ENCODE data around the gene FIGN. TPM values are rescaled to one million over a fixed set of nuclear protein-coding genes. Genes with fewer than 3 reads are reported as not detected.

FIGN gene
- total RNA-seq, 1 donor from 2014 or later, result 41.1 TPM

GRCh38 chr2:163592954-163593622, 142.7 kb downstream of the FIGN start:
- Histone ChIP-seq H3K9me3 (ENCODE audit: low read depth) (no peaks in the 10 kb centered on the region), H3K27ac (peak overlapping the region; percentile 41), H4K20me1 (ENCODE audit: low read depth) (no peaks in the 10 kb centered on the region), H3K4me2 (peak overlapping the region; percentile 30), H3F3A (ENCODE audit: low read depth) (peaks cover 22% of the 10 kb centered on the region), H3K27me3 (no peaks in the 10 kb centered on the region), H2AFZ (replicated peaks) (no peak overlapping the region), H3K36me3 (no peaks in the 10 kb centered on the region), H3K79me2 (ENCODE audit: low read depth) (no peaks in the 10 kb centered on the region), H3K9ac (no peak overlapping the region), H3K4me1 (peaks cover 39% of the 10 kb centered on the region), H3K4me3 (no peak overlapping the region)
- peak; percentile 12 for DNase-seq (ENCODE audit: low spot score)
- no peaks in the 10 kb centered on the region for H3K36me3 Mint-ChIP-seq
- no peaks in the 10 kb centered on the region for H3K27me3 Mint-ChIP-seq (ENCODE audit: insufficient read depth, low read depth)
- peak overlapping the region; percentile 34 for H3K27ac Mint-ChIP-seq
- no peak overlapping the region for H3K4me3 Mint-ChIP-seq
- peaks cover 39% of the 10 kb centered on the region for H3K4me1 Mint-ChIP-seq
- H3K9me3 Mint-ChIP-seq, result no peaks in the 10 kb centered on the region
- TF ChIP-seq EZH2phosphoT487 (IDR thresholded peaks at IDR 0.05), result no peak
- no peak for TF ChIP-seq CTCF (IDR thresholded peaks at IDR 0.05)
- no peak for TF ChIP-seq EZH2 (IDR thresholded peaks at IDR 0.05)

- H3K4me3 Mint-ChIP-seq, result no peak overlapping the region
- Histone ChIP-seq H3K9me3 (ENCODE audit: low read depth) (no peaks in the 10 kb centered on the region), H2AFZ (replicated peaks) (no peak overlapping the region), H3K9ac (no peak overlapping the region), H3F3A (ENCODE audit: low read depth) (peaks cover 22% of the 10 kb centered on the region), H3K79me2 (ENCODE audit: low read depth) (no peaks in the 10 kb centered on the region), H3K4me2 (no peak overlapping the region), H3K27ac (no peak overlapping the region), H3K36me3 (no peaks in the 10 kb centered on the region), H3K4me3 (no peak overlapping the region), H3K4me1 (peaks cover 39% of the 10 kb centered on the region), H3K27me3 (no peaks in the 10 kb centered on the region), H4K20me1 (ENCODE audit: low read depth) (no peaks in the 10 kb centered on the region)
- DNase-seq (ENCODE audit: low spot score), result no peak
- no peaks in the 10 kb centered on the region for H3K9me3 Mint-ChIP-seq
- peaks cover 38% of the 10 kb centered on the region for H3K4me1 Mint-ChIP-seq
- no peaks in the 10 kb centered on the region for H3K36me3 Mint-ChIP-seq
- no peaks in the 10 kb centered on the region for H3K27me3 Mint-ChIP-seq (ENCODE audit: insufficient read depth, low read depth)
- TF ChIP-seq EZH2phosphoT487 (IDR thresholded peaks at IDR 0.05) (no peak), CTCF (IDR thresholded peaks at IDR 0.05) (no peak), EZH2 (IDR thresholded peaks at IDR 0.05) (no peak)
- no peak overlapping the region for H3K27ac Mint-ChIP-seq
These were observed 144.3 kb downstream of the FIGN start for GRCh38 chr2:163591461-163591860.

- H3K27ac Mint-ChIP-seq, result no peak overlapping the region
These were observed 155.1 kb downstream of the FIGN start for GRCh38 chr2:163580757-163581156.

More at GRCh38 chr2:163580757-163581156, 155.1 kb downstream of the FIGN start:
- no peak overlapping the region for H3K27ac ChIP-seq
- H3K9ac ChIP-seq, result no peak overlapping the region
- H3K36me3 Mint-ChIP-seq, result no peaks in the 10 kb centered on the region
- no peak for DNase-seq (ENCODE audit: low spot score)
- H3K4me1 Mint-ChIP-seq, result no peaks in the 10 kb centered on the region
- H3K9me3 ChIP-seq (ENCODE audit: low read depth), result no peaks in the 10 kb centered on the region
- no peaks in the 10 kb centered on the region for H3K4me1 ChIP-seq
- H3K4me2 ChIP-seq, result no peak overlapping the region
- H3K36me3 ChIP-seq, result no peaks in the 10 kb centered on the region
- H3F3A ChIP-seq (ENCODE audit: low read depth), result no peaks in the 10 kb centered on the region
- no peaks in the 10 kb centered on the region for H4K20me1 ChIP-seq (ENCODE audit: low read depth)
- no peaks in the 10 kb centered on the region for H3K9me3 Mint-ChIP-seq
- no peak overlapping the region for H3K4me3 Mint-ChIP-seq
- no peaks in the 10 kb centered on the region for H3K27me3 Mint-ChIP-seq (ENCODE audit: insufficient read depth, low read depth)
- TF ChIP-seq EZH2 (IDR thresholded peaks at IDR 0.05), result no peak
- no peak for TF ChIP-seq EZH2phosphoT487 (IDR thresholded peaks at IDR 0.05)
- no peak for TF ChIP-seq CTCF (IDR thresholded peaks at IDR 0.05)
- H2AFZ ChIP-seq (replicated peaks), result no peak overlapping the region
- H3K4me3 ChIP-seq, result no peak overlapping the region
- no peaks in the 10 kb centered on the region for H3K27me3 ChIP-seq
- no peaks in the 10 kb centered on the region for H3K79me2 ChIP-seq (ENCODE audit: low read depth)

All from neural progenitor cell (in vitro differentiated cells).